Ovary (tissue), 3 donors: ENCODE data around the gene KRT37.

ENCODE experiments used
- EP300 ChIP-seq: sonication (generic); formaldehyde crosslinking; IDR thresholded peaks from one replicate; pipeline ENCODE4 v1.6.1; 2017; ENCODE audit warnings: antibody characterized with exemption
- POLR2A ChIP-seq: fragments of 450-650 bp; IDR thresholded peaks from one replicate; pipeline ENCODE4 v1.6.1; 2017; ENCODE audit warnings: antibody characterized with exemption, mild to moderate bottlenecking, moderate library complexity
- TF ChIP-seq, protein P1 (sequence below), 3 donors: fragments of 450-650 bp in 2 of 3; fragments of 200-600 bp in 1 of 3; IDR thresholded peaks; one replicate each; pipeline versions ENCODE4 v1.5.1 to v1.8.0; 2016 to 2022; ENCODE audit warnings: antibody characterized with exemption in 3 of 3, mild to moderate bottlenecking in 1 of 3
- donor health status: DM: no; HTN: no; CAD: no.

DNA sequence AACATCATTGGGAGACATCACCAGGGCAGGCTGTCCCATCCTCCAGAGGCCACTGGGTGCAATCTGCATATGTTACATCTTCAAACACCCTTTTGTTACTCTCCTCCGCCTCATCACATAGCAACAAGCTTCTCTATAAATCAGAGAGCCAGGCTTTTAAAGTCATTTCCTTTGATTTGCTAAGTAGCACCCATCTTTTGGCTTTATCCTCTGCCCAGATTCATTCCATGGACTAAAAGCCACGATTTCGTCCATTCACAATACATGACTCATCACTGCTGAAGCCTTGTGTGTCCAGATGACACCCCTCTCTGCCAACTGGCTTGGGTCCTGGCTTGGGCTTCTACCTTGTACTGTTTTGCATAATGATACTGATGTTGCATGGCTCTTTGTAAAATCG is 18.4 kb upstream of the KRT37 start:
- TF ChIP-seq, protein P1, sequence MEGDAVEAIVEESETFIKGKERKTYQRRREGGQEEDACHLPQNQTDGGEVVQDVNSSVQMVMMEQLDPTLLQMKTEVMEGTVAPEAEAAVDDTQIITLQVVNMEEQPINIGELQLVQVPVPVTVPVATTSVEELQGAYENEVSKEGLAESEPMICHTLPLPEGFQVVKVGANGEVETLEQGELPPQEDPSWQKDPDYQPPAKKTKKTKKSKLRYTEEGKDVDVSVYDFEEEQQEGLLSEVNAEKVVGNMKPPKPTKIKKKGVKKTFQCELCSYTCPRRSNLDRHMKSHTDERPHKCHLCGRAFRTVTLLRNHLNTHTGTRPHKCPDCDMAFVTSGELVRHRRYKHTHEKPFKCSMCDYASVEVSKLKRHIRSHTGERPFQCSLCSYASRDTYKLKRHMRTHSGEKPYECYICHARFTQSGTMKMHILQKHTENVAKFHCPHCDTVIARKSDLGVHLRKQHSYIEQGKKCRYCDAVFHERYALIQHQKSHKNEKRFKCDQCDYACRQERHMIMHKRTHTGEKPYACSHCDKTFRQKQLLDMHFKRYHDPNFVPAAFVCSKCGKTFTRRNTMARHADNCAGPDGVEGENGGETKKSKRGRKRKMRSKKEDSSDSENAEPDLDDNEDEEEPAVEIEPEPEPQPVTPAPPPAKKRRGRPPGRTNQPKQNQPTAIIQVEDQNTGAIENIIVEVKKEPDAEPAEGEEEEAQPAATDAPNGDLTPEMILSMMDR (IDR thresholded peaks at IDR 0.05): no peak
- TF ChIP-seq POLR2A (no peak), EP300 (no peak)
